GM21825 (cell line): ENCODE data around the gene TGM4.
"Not testable (repeated sequence)": the region's sequence is repeated elsewhere in the genome, so short reads cannot be mapped to it uniquely, and the experiment has no call there.

Experiments
- ATAC-seq: cut with Tn5 transposase; IDR thresholded peaks from one replicate; pipeline ENCODE4 v1.9.1; 2021; ENCODE audit warnings: mild to moderate bottlenecking, moderate library complexity; ENCODE audit not compliant: unreplicated experiment

TGM4 gene

DNA sequence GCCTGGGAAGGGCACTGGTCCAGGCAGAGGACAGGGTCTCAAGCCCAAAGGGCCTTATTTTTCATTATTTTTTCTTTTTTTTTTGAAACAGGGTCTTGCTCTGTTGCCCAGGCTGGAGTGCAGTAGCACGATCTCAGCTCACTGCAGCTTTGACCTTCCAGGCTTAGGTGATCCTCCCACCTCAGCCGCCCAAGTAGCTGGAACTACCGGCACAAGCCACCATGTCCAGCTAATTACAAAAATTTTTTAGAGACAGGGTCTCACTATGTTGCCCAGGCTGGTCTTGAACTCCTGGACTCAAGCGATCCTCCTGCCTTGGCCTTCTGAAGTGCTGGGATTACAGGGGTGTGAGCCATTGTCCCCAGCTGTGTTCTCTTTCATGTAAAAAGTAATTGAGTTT lies 75.4 kb downstream of the TGM4 start:
- ATAC-seq, result not testable (repeated sequence)

DNA sequence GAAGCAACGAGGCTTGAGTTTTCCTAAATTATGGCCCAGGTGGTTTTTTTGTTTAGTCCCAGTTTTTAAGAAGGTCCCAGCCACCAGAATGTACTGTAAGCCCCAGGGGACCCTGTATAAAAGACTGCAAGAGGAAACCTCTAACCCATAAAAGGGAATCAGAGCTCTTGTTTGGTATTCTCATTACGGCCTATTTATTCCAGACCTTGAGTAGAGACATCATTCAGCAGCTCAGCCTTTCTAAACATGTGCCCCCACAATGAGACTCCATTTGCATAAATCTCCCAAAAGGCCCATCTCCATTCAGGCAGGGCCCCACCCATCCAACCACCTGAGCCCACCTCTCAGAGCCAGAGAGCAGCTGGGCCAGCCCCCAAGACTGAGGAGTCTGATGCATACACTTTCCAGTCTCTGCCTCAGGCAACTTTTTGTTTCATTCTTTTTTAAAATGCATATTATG lies 75.9 kb downstream of the TGM4 start:
- ATAC-seq, result no peak

DNA sequence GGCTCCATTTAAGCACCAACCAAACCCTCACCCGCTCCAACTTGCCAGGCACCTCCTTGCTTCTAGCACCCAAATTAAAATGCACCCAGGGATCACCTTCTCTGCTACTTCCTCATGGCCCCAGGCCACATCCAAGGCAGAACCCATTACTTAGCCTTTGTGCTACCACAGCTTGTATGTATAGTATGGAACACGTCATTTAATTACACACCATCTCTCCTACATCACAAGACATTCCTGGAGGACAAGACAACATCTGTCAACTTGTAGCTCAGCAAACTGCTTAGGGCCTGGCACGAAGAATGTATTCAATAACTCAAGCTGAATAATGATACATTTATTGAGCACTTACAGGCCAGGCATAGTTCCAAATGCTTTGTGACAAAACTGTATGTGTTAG lies 78.3 kb downstream of the TGM4 start:
- no peak for ATAC-seq

DNA sequence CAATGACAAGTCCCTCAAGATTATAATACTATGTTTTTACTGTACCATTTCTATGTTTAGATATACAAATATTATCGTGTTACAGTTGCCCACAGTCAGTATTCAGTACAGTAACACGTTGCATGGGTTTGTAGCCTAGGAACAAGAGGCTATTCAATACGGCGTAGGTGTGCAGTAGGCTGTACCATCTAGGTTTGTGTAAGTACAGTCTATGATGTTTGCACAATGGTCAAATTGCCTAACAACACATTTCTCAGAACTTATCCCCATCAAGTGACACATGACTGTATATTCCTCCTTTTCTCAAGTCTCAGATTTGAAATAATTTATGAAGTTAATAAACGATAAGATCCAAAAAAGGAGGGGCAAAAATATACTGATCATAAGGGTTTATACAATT lies 79.9 kb downstream of the TGM4 start:
- no peak for ATAC-seq

DNA sequence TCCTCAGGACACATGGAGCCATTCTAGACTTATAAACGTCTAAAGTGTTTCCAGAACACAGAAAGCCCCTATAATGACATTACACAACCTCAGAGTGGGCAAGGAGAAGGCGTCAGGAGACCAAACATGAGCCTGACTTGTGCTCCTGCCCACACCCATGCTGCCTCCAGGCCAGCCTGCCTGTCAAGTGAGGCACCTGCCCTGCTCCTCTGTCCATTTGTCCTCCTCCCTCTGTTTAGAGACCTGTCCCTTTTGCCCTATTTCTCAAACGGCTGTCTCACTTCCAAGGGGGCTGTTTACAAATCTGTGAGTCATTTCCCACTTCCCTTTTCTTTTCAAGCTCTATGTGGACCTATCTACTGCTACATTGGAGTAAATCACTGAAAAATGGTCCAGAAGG lies 80.6 kb downstream of the TGM4 start:
- ATAC-seq, result no peak

DNA sequence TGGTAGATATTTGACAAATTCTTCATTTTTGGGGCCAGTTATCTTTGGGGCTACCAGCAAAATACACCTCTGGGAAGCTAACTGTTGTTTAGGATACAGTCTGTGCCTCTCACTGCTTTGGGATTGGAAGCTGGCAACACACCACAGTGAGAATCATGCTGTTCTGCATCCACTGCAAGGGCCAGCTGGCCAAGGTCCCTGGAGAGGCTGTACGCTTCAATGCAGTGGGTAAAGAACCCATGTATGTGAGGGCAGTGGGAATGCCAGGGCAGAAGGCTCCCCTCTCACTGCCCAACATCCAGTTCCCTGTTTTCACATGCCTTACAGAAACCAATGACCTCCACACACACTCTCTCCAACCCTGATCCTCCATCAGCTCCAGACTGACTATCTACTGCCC lies 81.5 kb downstream of the TGM4 start:
- no peak for ATAC-seq

DNA sequence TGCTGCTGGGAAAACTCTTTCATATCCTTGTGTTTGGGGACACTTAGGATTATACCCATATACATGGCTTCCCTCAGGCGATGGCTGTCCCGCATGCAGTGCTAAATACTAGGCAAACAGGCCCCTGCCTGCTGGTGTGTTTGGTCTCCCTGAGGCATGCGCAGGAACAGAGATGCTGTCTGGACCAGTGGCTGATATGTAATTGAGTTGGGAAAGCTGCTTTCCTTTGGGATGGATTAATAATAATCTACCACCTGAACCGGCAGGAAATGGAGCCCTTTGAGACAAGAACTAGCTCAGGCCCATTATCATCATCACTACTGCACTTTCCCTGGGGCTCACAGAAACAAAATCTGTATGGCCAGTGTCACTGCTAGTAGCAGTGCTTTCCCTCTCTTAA lies 83.6 kb downstream of the TGM4 start:
- no peak for ATAC-seq

DNA sequence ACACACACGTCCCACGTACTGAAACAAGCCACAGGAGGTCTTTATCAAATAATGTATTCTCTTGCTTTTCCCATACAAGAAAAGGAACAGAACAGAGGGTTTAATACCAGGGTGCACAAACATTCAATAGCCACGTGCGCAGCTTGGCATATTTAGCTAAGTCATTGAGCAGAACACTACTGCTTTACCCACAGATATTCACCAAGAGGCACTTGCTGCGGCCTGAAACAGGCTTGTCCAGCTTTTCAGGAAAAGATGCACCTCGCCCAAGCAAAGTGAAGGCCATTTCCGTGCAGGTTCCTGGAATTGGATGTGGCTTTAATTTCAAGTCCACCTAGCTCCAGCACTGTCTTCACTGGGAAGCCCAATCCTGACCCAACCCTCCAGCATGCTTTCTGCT lies 84.0 kb downstream of the TGM4 start:
- ATAC-seq, result no peak

DNA sequence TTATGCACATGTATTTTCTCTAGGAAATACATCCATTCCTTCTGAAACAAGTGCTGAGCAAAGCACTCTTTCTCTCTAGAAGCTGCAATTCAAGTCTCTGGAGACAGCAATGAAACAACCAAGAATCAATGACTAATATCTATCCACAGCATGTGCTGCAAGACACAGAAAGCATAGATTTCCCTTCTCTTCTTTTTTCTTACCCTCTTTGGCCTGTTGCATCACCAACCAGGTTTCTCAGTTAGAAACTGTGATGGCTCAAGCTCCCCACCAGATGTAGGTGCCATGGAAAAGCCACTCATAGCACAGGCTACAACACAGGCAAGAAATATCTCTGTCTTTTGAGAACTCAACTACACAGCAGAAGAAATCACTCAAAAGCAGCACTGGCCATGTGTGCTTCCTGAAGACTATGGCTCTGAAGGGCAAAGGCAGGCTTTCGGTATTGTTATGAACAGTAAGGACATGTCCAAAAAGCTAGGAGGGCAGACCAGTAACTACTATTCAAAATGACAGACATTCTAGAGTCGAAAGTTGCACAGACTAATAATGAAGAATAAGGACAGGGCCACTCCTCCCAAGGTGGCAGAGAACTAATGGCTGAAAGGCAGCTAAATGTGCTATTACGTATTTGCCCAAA lies 86.1 kb downstream of the TGM4 start:
- ATAC-seq, result no peak

DNA sequence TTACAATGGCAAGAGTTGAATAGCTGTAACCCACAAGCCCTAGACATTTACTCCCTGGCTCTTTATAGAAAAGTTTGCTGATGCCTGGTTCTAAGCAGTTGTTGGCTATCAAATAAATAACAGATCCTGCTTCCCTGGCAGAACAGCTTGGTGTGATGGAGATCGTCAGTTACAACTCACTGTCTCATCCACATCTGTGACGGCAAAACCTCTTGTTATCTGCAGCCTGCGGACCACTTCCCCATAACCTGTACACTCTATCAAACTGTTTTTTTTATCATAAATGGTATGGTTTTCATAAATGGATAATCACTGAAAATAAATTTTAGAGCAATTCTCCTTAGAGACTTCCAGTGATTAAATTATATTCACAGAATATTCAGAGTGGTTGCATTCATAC lies 87.5 kb downstream of the TGM4 start:
- ATAC-seq, result no peak

DNA sequence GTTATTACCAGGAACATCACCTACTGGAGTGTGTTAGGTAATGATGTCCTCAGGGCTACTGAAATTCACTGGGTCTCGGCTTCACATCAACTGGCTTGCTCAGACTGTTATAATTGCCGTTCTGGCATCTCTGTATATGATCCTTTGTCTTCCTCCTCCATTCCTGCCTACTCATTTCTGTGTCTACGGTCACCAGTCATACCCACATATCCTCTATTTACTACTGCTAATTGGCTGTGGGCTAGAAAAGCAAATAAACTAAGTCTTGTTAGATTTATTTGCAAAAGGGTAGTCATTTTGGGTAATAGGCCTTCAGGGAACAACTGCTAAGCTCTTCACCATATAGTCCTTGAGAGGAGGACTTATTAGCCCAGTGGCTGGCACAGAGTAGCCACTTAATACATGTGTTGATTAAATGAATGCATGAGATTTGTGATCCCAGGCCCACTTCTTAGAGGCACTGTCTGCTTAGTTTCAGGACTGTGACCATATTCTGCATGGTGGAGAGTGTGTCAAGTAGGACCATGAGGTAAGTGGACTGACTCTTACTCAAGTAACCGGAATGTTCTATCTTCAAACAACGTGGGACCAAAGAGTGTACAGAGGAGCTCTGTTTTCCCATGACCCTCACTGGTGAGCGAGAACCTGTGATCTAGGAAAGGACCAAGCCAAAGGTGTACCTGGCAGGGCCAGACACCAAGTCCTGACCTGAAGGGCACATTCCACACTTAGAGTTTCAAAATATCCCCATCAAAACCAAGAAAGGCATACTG lies 88.4 kb downstream of the TGM4 start:
- no peak for ATAC-seq

DNA sequence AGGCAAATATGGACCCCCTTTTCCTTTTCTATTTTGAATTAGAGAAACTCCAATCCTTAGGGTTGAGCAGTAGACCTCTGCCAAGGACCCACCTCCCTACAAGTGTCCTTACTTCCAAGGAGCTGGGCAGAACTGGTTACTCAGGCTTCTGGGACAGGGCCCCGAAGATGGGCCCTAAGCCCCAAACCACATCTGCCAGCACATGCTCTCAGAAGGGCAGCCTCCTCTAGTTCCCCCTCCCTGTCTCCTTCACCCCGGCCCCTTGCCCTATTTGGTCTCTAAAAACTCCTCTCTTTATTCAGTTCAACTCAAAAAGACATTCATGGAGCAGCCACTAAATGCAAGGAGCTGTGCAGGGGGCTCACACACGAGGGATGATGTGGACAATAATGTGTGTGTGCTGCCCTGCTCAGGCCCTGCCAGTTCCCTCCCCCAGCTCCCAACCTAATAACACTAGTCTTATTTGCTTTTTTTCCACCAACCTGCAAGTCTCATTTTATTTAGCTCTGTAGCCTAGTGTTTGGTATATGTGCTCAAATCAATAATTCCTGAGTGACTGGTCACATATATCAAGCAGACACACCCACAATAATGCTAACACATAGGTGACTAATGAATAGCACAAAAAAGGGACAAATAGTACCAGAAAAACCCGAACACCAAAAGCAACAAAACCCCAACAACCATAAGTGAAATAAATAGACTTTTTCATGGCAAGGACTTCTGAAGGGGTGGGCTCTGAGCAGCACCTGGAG lies 89.3 kb downstream of the TGM4 start:
- ATAC-seq, result no peak
